PFSK-1 (cell line): Measurements from ENCODE around the gene SAG.

Experiments
- FOXP2 ChIP-seq: optimal IDR thresholded peaks from 2 replicates; pipeline ENCODE3; 2011; ENCODE audit warnings: borderline replicate concordance, control low read depth, inconsistent platforms; ENCODE audit not compliant: insufficient read depth; ENCODE audit errors: extremely low read length, extremely low read depth
- POLR2AphosphoS5 ChIP-seq: IDR thresholded peaks from 2 replicates; pipeline ENCODE4 v1.6.1; 2012; ENCODE audit warnings: low read depth, mild to moderate bottlenecking, control low read depth, low read length, moderate library complexity
- REST ChIP-seq, 2 experiments: IDR thresholded peaks; 2 replicates each; pipeline versions ENCODE4 v1.6.1 to v1.8.0; 2011 to 2012; ENCODE audit warnings: low read depth in 2 of 2, low read length in 2 of 2, control low read depth in 1 of 2, inconsistent platforms in 1 of 2, mild to moderate bottlenecking in 1 of 2, moderate library complexity in 1 of 2; ENCODE audit not compliant: insufficient read depth in 1 of 2
- SIN3A ChIP-seq: IDR thresholded peaks from 2 replicates; pipeline ENCODE4 v1.6.1; 2012; ENCODE audit warnings: mild to moderate bottlenecking, low read length, moderate library complexity, borderline replicate concordance; ENCODE audit not compliant: insufficient read depth
- TAF1 ChIP-seq: IDR thresholded peaks from 2 replicates; pipeline ENCODE4 v1.6.1; 2012; ENCODE audit warnings: low read length, control low read depth, borderline replicate concordance; ENCODE audit not compliant: insufficient read depth

SAG gene

GRCh38 chr2:233375490-233376314 lies 68.1 kb downstream of the SAG start:
- TF ChIP-seq SIN3A (no peak), FOXP2 (no peak), REST (IDR thresholded peaks at IDR 0.05; ENCODE audit: insufficient read depth in 1 of 2, low read depth in 2 of 2, low read length in 2 of 2) (no peak), TAF1 (no peak), POLR2AphosphoS5 (no peak)

- TF ChIP-seq FOXP2 (no peak), POLR2AphosphoS5 (no peak)
Measured at GRCh38 chr2:233379034-233379433, 71.4 kb downstream of the SAG start.

GRCh38 chr2:233379441-233379840 lies 71.8 kb downstream of the SAG start:
- no peak for TF ChIP-seq SIN3A
- TF ChIP-seq TAF1 = no peak
- no peak for TF ChIP-seq POLR2AphosphoS5
- TF ChIP-seq REST (IDR thresholded peaks at IDR 0.05; ENCODE audit: insufficient read depth in 1 of 2, low read depth in 2 of 2, low read length in 2 of 2) = no peak
- no peak for TF ChIP-seq FOXP2

GRCh38 chr2:233380132-233380895 lies 72.7 kb downstream of the SAG start:
- no peak for TF ChIP-seq FOXP2
- no peak for TF ChIP-seq TAF1
- TF ChIP-seq POLR2AphosphoS5 = no peak
- no peak for TF ChIP-seq REST (IDR thresholded peaks at IDR 0.05; ENCODE audit: insufficient read depth in 1 of 2, low read depth in 2 of 2, low read length in 2 of 2)

- no peak for TF ChIP-seq FOXP2
- no peak for TF ChIP-seq REST (IDR thresholded peaks at IDR 0.05; ENCODE audit: insufficient read depth in 1 of 2, low read depth in 2 of 2, low read length in 2 of 2)
- no peak for TF ChIP-seq SIN3A
- TF ChIP-seq POLR2AphosphoS5 = no peak
- no peak for TF ChIP-seq TAF1
Measured at GRCh38 chr2:233380995-233381637, 73.5 kb downstream of the SAG start.
